Coronary artery (tissue), 2 donors: ENCODE measurements around the gene KLHL7.

Source experiments
- DNase-seq: peaks from one replicate; pipeline ENCODE4 v3.0.0-alpha.2; 2017; ENCODE audit warnings: low spot score
- H3K27ac ChIP-seq, 2 donors: fragments of 200-600 bp; sonication (generic); one replicate each; pipeline ENCODE4 v1.5.1; 2016 to 2019
- H3K4me3 ChIP-seq: fragments of 200-600 bp; sonication (generic); 2 replicates; pipeline ENCODE4 v1.5.1; 2016; ENCODE audit warnings: mild to moderate bottlenecking, moderate library complexity
- CTCF ChIP-seq: fragments of 200-600 bp; sonication (generic); IDR thresholded peaks from one replicate; pipeline ENCODE4 v1.5.1; 2019; ENCODE audit warnings: antibody characterized with exemption

The KLHL7 gene

GRCh38 chr7:23105644-23106056 lies at the start of gene KLHL7:
KLHL7 (plus strand) TSS chr7:23105785; CDS start chr7:23106027, 242 bp downstream.
- TF ChIP-seq CTCF: no peak
- DNase-seq: peak; percentile 94
- peak within 1 kb of the TSS; percentile 89 to 93 for H3K27ac ChIP-seq
- peak within 1 kb of the TSS; percentile 90 for H3K4me3 ChIP-seq

GRCh38 chr7:23058408-23059096 lies 47.0 kb upstream of the KLHL7 start:
- Histone ChIP-seq H3K4me3 (no peak overlapping the region), H3K27ac (no peak overlapping the region)
- TF ChIP-seq CTCF: no peak
- no peak for DNase-seq

- no peak overlapping the region for H3K27ac ChIP-seq
- no peak for TF ChIP-seq CTCF
Observed at GRCh38 chr7:23061327-23061726, 44.3 kb upstream of the KLHL7 start.

GRCh38 chr7:23062452-23062851 lies 43.1 kb upstream of the KLHL7 start:
- Histone ChIP-seq H3K4me3 (no peak overlapping the region), H3K27ac (no peak overlapping the region)
- no peak for TF ChIP-seq CTCF
- DNase-seq: no peak

More at GRCh38 chr7:23061327-23061726, 44.3 kb upstream of the KLHL7 start:
- no peak overlapping the region for H3K4me3 ChIP-seq
- no peak for DNase-seq

GRCh38 chr7:23065974-23066373 lies 39.6 kb upstream of the KLHL7 start:
- H3K4me3 ChIP-seq: no peak overlapping the region
- no peak for DNase-seq
- H3K27ac ChIP-seq: no peak overlapping the region
- TF ChIP-seq CTCF: no peak

GRCh38 chr7:23067271-23067670 lies 38.3 kb upstream of the KLHL7 start:
- Histone ChIP-seq H3K4me3 (no peak overlapping the region), H3K27ac (peak overlapping the region in 1 of 2 donors; percentile 8)
- no peak for DNase-seq
- TF ChIP-seq CTCF: no peak

GRCh38 chr7:23072048-23072447 lies 33.5 kb upstream of the KLHL7 start:
- H3K4me3 ChIP-seq: no peak overlapping the region
- no peak for DNase-seq
- no peak for TF ChIP-seq CTCF

More at GRCh38 chr7:23072048-23072447, 33.5 kb upstream of the KLHL7 start:
- H3K27ac ChIP-seq: peak overlapping the region; percentile 44 to 54
